ENCODE data around the gene NR6A1. TPM values are rescaled to one million over a fixed set of nuclear protein-coding genes. Genes with fewer than 3 reads are reported as not detected.

Gene NR6A1
- total RNA-seq, 1 experiment from 2014 or later = 99.3 TPM

- Histone ChIP-seq H2BK15ac (ENCODE audit: low read depth, low read length) (no peak overlapping the region), H4K91ac (ENCODE audit: insufficient read length, low read depth, low read length) (no peak overlapping the region), H4K20me1 (ENCODE audit: control insufficient read depth, insufficient read depth, insufficient read length) (no peaks in the 10 kb centered on the region), H2AFZ (ENCODE audit: low read length) (no peak overlapping the region), H3T11ph (ENCODE audit: low read length) (no peak overlapping the region), H3K27ac (ENCODE audit: insufficient read length, low read depth, low read length) (peak overlapping the region; percentile 56), H2BK20ac (ENCODE audit: low read depth, low read length, poor library complexity, severe bottlenecking) (no peak overlapping the region), H3K4ac (ENCODE audit: low read depth, low read length) (no peak overlapping the region), H3K4me1 (ENCODE audit: insufficient read depth, low read length) (peaks cover 9% of the 10 kb centered on the region), H2BK12ac (ENCODE audit: insufficient read length, low read depth, low read length) (no peak overlapping the region), H3K56ac (ENCODE audit: insufficient read length, low read depth, low read length) (no peak overlapping the region), H2BK120ac (ENCODE audit: low read depth, low read length, poor library complexity, severe bottlenecking) (no peak overlapping the region), H3K9me3 (ENCODE audit: control insufficient read depth, low read depth, low read length) (no peaks in the 10 kb centered on the region), H3K18ac (ENCODE audit: insufficient read length, low read depth, low read length) (no peak overlapping the region), H2BK5ac (ENCODE audit: insufficient read length, low read length) (no peak overlapping the region), H3K4me2 (ENCODE audit: insufficient read depth, insufficient read length, low read length) (peak overlapping the region; percentile 47), H3K23ac (ENCODE audit: insufficient read length, low read depth, low read length) (no peak overlapping the region), H4K5ac (ENCODE audit: insufficient read length, low read depth, low read length) (no peak overlapping the region), H3K79me1 (ENCODE audit: insufficient read depth, low read depth, low read length, poor library complexity, severe bottlenecking) (no peaks in the 10 kb centered on the region), H3K79me2 (ENCODE audit: insufficient read depth, low read length) (peaks cover 9% of the 10 kb centered on the region; the same call in 1 of the 2 replicates), H3K9ac (ENCODE audit: extremely low read depth, insufficient read length, low read length) (no peak overlapping the region), H3K27me3 (ENCODE audit: insufficient read depth, low read length) (no peaks in the 10 kb centered on the region), H4K8ac (replicated peaks; ENCODE audit: insufficient read length, low read depth, low read length) (no peak overlapping the region), H3K14ac (ENCODE audit: insufficient read depth, low read length) (no peak overlapping the region), H2AK5ac (ENCODE audit: insufficient read length, low read length) (no peak overlapping the region), H3K23me2 (ENCODE audit: insufficient read length, low read depth, low read length, poor library complexity, severe bottlenecking) (peaks cover 3% of the 10 kb centered on the region)
- Mint-ChIP-seq H3K4me3 (peak overlapping the region; percentile 45 to 68), H3K9me3 (no peaks in the 10 kb centered on the region), H3K27ac (peak overlapping the region; percentile 46 to 98 (median 85); a peak in 5 of 7 replicates), H3K4me1 (peaks cover 91 to 96% of the 10 kb centered on the region in 2 experiments), H3K27me3 (ENCODE audit: low read depth) (no peaks in the 10 kb centered on the region), H3K36me3 (ENCODE audit: insufficient read depth in 1 of 3, low read depth in 3 of 3) (no peaks in the 10 kb centered on the region)
- TF ChIP-seq CTCF (conservative IDR thresholded peaks at IDR 0.05) = no peak
- DNase-seq = peak; percentile 80
- no CpG with 5 or more reads among the region's 2 CpGs for WGBS (ENCODE audit: extremely low coverage, insufficient read length, low lambda C conversion rate)
Observed at GRCh38 chr9:124760719-124761118, 10.4 kb downstream of the NR6A1 start.

All from H9 (cell line).